Erythroblast (primary cell): Measurements from ENCODE around the gene ANKZF1.

Experiments
- DNase-seq, 2 experiments: peaks; one replicate each; lab custom pipeline; 2025; lab: John Stamatoyannopoulos, UW
- GATA1 ChIP-seq: IDR thresholded peaks from 2 replicates; pipeline ENCODE4 v1.6.1; 2011; ENCODE audit warnings: low read depth, mild to moderate bottlenecking, control low read depth, low read length, moderate library complexity
- POLR2A ChIP-seq: IDR thresholded peaks from 2 replicates; pipeline ENCODE4 v1.6.1; 2011; ENCODE audit warnings: mild to moderate bottlenecking, low read length

The ANKZF1 gene

DNA sequence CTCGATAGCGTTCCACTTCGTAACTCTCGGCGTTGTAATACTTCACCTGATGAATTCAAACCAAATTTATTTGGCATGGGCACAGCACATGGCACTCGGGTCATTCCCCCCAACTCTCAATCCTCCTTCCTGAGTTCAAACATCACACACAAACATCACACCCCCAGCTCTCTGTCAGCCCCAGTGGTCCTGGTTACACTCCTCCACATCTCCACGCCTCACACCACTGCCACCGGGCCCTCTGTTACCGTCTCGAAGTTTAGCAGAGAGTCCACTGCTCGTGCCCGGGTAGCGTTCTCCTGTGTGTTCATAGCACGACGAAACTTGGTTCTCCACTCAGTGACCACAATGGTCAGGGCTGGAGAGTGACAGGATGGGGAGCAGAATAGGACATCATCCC, 15.5 kb upstream of the ANKZF1 start:
- TF ChIP-seq POLR2A = peak; percentile 11
- no peak for TF ChIP-seq GATA1
- DNase-seq = no peak

- no peak for DNase-seq
- TF ChIP-seq POLR2A (no peak), GATA1 (no peak)
Measured at GRCh38 chr2:219214786-219215185, 14.8 kb upstream of the ANKZF1 start.

GRCh38 chr2:219215871-219216534, 13.6 kb upstream of the ANKZF1 start:
- TF ChIP-seq GATA1 = no peak
- no peak for TF ChIP-seq POLR2A
- no peak for DNase-seq

DNA sequence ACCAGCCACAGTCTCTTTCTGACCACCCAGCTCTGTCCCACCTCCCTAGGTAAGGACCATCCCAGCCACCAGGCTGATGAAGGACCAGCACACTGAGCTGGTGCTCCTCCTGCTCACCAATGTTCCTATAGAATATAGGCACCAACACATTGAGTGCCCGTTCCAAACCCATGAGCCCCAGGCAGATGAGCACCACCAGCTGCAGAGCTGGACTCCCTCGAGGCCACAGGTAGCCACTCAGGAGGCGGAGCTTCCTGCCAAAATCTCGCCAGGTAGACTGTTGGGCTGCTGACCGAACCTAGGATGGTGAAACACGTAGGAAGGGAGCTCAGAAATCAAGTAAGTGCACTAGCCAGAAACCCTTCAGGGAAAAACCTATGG, 13.1 kb upstream of the ANKZF1 start:
- TF ChIP-seq GATA1 = no peak
- TF ChIP-seq POLR2A = no peak
- DNase-seq = no peak

- DNase-seq = peak; percentile 86 to 88
Measured at GRCh38 chr2:219218217-219218731, 11.3 kb upstream of the ANKZF1 start.

GRCh38 chr2:219218732-219219701, 10.6 kb upstream of the ANKZF1 start, which contains the start of gene ABCB6:
Gene ABCB6, minus strand, starts transcription at chr2:219218958. Its CDS starts 285 bp downstream, at chr2:219218673.
- TF ChIP-seq GATA1 (no peak), POLR2A (peak; percentile 95)
- DNase-seq = peak; percentile 95 to 97

More at GRCh38 chr2:219218217-219218731, 11.3 kb upstream of the ANKZF1 start:
- TF ChIP-seq POLR2A = no peak
- TF ChIP-seq GATA1 = no peak

GRCh38 chr2:219219784-219220532, 9.6 kb upstream of the ANKZF1 start:
- TF ChIP-seq POLR2A (no peak), GATA1 (no peak)
- DNase-seq = no peak

- peak in 1 of 2 experiments; percentile 60 for DNase-seq
- no peak for TF ChIP-seq GATA1
- TF ChIP-seq POLR2A = no peak
Measured at GRCh38 chr2:219220652-219221402, 8.8 kb upstream of the ANKZF1 start.

DNA sequence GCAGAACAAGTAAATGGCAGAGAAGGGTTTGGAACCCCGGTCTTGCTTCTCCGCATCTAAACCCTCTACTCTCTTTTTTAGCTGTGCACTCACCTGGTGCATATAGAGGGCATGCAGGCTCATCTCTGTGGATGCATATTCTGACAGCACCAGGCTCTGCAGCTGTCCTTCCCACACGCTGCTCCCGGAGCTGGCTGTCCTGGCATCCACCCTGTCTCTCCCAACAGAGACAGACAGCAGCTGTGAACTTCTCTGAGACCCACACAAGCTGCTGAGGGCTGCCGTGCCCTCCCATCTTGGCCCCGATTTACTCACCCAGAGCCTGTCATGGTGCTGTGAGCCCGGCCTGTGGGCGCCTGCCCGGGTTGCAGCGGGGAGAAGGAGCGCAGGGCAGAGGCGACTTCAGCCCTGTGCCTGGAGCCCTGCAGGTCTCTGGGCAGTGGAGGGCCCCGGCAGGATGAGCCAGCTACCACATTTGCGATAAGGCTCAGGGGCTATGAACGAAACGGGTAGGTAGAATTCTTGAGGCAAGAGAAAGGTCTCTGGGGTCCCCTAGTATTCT, 7.6 kb upstream of the ANKZF1 start:
- TF ChIP-seq POLR2A = no peak
- no peak for TF ChIP-seq GATA1
- no peak for DNase-seq

DNA sequence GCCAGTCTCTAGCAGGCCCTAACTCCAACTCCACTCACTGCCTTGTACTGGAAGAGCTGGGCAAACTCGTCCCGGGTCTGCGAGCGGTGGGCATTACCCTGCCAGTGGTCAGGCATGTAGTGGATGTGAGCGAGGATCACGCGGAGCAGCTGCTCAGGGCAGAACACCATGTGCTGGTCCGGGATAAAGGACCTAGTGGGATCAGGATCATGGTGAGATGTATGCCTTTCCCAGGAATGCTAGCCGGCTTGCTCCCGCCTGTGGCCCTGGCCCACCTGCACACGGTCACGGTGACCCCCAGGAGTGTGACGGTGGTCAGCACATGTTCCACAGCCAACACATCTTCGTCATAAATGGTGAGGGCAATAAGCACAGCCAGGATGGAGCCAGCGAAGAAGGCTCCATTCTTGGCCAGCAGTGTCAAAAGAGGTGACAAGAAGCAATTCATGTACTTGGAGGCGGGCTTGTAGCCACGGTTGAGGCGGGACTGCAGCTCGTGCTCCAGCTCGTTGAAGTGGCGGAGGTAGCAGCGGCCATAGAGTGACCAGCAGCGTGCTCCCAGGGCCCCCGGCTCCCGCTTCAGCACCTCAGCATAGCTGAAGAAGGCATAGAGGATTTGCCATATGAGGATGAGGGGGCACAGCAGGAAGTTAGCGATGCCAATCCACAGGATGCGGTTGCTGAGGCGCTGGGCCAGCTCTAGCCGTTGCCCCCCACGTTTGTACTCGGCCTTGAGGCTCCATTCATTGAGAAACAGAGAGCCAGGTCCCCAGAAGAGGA, 5.6 kb upstream of the ANKZF1 start:
- no peak for DNase-seq
- TF ChIP-seq GATA1 (no peak), POLR2A (no peak)

- no peak for DNase-seq
- no peak for TF ChIP-seq GATA1
Measured at GRCh38 chr2:219225350-219225749, 4.3 kb upstream of the ANKZF1 start.
